ENCODE results near the gene MPL.

DNA sequence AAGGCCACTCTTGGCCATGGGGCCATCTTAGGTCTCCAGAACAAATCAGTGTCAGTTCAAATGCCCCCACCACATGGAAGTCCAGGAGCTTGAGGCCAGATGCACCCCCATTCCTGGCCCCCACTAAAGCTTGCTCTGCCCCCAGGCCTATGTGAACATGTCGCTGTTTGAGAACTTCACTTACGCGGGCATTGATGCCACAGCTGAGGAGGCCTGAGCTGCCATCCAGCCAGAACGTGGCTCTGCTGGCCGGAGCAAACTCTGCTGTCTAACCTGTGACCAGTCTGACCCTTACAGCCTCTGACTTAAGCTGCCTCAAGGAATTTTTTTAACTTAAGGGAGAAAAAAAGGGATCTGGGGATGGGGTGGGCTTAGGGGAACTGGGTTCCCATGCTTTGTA is 15.1 kb upstream of the MPL start:
- TF ChIP-seq, protein P1, sequence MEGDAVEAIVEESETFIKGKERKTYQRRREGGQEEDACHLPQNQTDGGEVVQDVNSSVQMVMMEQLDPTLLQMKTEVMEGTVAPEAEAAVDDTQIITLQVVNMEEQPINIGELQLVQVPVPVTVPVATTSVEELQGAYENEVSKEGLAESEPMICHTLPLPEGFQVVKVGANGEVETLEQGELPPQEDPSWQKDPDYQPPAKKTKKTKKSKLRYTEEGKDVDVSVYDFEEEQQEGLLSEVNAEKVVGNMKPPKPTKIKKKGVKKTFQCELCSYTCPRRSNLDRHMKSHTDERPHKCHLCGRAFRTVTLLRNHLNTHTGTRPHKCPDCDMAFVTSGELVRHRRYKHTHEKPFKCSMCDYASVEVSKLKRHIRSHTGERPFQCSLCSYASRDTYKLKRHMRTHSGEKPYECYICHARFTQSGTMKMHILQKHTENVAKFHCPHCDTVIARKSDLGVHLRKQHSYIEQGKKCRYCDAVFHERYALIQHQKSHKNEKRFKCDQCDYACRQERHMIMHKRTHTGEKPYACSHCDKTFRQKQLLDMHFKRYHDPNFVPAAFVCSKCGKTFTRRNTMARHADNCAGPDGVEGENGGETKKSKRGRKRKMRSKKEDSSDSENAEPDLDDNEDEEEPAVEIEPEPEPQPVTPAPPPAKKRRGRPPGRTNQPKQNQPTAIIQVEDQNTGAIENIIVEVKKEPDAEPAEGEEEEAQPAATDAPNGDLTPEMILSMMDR (IDR thresholded peaks at IDR 0.05; ENCODE audit: control extremely low read depth in 1 of 3, insufficient read depth in 1 of 3, low read depth in 1 of 3, low read length in 3 of 3), result no peak
- TF ChIP-seq EZH2 (IDR thresholded peaks at IDR 0.05; ENCODE audit: low read depth, low read length, severe bottlenecking) (no peak), EP300 (IDR thresholded peaks at IDR 0.05; ENCODE audit: borderline replicate concordance in 1 of 2, low read depth in 2 of 2, low read length in 2 of 2) (no peak), MAFK (IDR thresholded peaks at IDR 0.05; ENCODE audit: low read depth, low read length) (no peak), TCF12 (IDR thresholded peaks at IDR 0.05; ENCODE audit: low read depth, low read length) (no peak)
